CD4-positive, alpha-beta T cell treated with Interleukin-1 beta for 1 hour (primary cell): ENCODE measurements around the gene GPR160.
A peak's percentile ranks its signal among the peaks of the same experiment; 100 is the strongest.

Experiments
- DNase-seq, 2 donors: peaks; one replicate each; pipeline ENCODE4 v3.0.0-alpha.2; 2020 to 2022

The GPR160 gene

GRCh38 chr3:170033489-170033888 is 4.3 kb upstream of the GPR160 start:
- DNase-seq, result peak; percentile 57 to 69

- peak; percentile 26 to 43 for DNase-seq
Measured at GRCh38 chr3:170038434-170039110, 777 bp downstream of the GPR160 start.

GRCh38 chr3:170040418-170040817 is 2.6 kb downstream of the GPR160 start:
- no peak for DNase-seq

- no peak for DNase-seq
Measured at GRCh38 chr3:170043506-170043905, 5.7 kb downstream of the GPR160 start.

GRCh38 chr3:170044271-170044670 is 6.5 kb downstream of the GPR160 start:
- no peak for DNase-seq

- DNase-seq, result peak in 1 of 2 donors; percentile 42
Measured at GRCh38 chr3:170044795-170045244, 7.0 kb downstream of the GPR160 start.

- no peak for DNase-seq
Measured at GRCh38 chr3:170046269-170047132, 8.7 kb downstream of the GPR160 start.

GRCh38 chr3:170047133-170047404 is 9.3 kb downstream of the GPR160 start:
- no peak for DNase-seq

GRCh38 chr3:170049146-170050000 is 11.6 kb downstream of the GPR160 start:
- DNase-seq, result no peak

- no peak for DNase-seq
Measured at GRCh38 chr3:170050753-170051152, 13.0 kb downstream of the GPR160 start.

- DNase-seq, result no peak
Measured at GRCh38 chr3:170052398-170052797, 14.6 kb downstream of the GPR160 start.

- DNase-seq, result peak in 1 of 2 donors; percentile 22
Measured at GRCh38 chr3:170054204-170054603, 16.4 kb downstream of the GPR160 start.

- no peak for DNase-seq
Measured at GRCh38 chr3:170055209-170055608, 17.4 kb downstream of the GPR160 start.

GRCh38 chr3:170056710-170057454 is 19.1 kb downstream of the GPR160 start:
- no peak for DNase-seq

GRCh38 chr3:170057550-170057949 is 19.8 kb downstream of the GPR160 start:
- DNase-seq, result no peak

- DNase-seq, result no peak
Measured at GRCh38 chr3:170058127-170058526, 20.3 kb downstream of the GPR160 start.

GRCh38 chr3:170059447-170059846 is 21.7 kb downstream of the GPR160 start:
- DNase-seq, result no peak

GRCh38 chr3:170062068-170062467 is 24.3 kb downstream of the GPR160 start:
- no peak for DNase-seq

GRCh38 chr3:170062769-170063168 is 25.0 kb downstream of the GPR160 start:
- no peak for DNase-seq

GRCh38 chr3:170063691-170064090 is 25.9 kb downstream of the GPR160 start:
- DNase-seq, result no peak

- no peak for DNase-seq
Measured at GRCh38 chr3:170064108-170064507, 26.3 kb downstream of the GPR160 start.

GRCh38 chr3:170075441-170076091 is 37.8 kb downstream of the GPR160 start:
- DNase-seq, result no peak
